PFSK-1 (cell line): ENCODE data around the gene GNAI3.

Experiments
- FOXP2 ChIP-seq: optimal IDR thresholded peaks from 2 replicates; pipeline ENCODE3; 2011; ENCODE audit warnings: borderline replicate concordance, control low read depth, inconsistent platforms; ENCODE audit not compliant: insufficient read depth; ENCODE audit errors: extremely low read length, extremely low read depth
- POLR2AphosphoS5 ChIP-seq: IDR thresholded peaks from 2 replicates; pipeline ENCODE4 v1.6.1; 2012; ENCODE audit warnings: low read depth, mild to moderate bottlenecking, control low read depth, low read length, moderate library complexity
- SIN3A ChIP-seq: IDR thresholded peaks from 2 replicates; pipeline ENCODE4 v1.6.1; 2012; ENCODE audit warnings: mild to moderate bottlenecking, low read length, moderate library complexity, borderline replicate concordance; ENCODE audit not compliant: insufficient read depth
- TAF1 ChIP-seq: IDR thresholded peaks from 2 replicates; pipeline ENCODE4 v1.6.1; 2012; ENCODE audit warnings: low read length, control low read depth, borderline replicate concordance; ENCODE audit not compliant: insufficient read depth
- TF ChIP-seq, protein P1 (sequence below), 2 experiments: IDR thresholded peaks; 2 replicates each; pipeline versions ENCODE4 v1.6.1 to v1.8.0; 2011 to 2012; ENCODE audit warnings: low read depth in 2 of 2, low read length in 2 of 2, control low read depth in 1 of 2, inconsistent platforms in 1 of 2, mild to moderate bottlenecking in 1 of 2, moderate library complexity in 1 of 2; ENCODE audit not compliant: insufficient read depth in 1 of 2

Gene GNAI3

DNA sequence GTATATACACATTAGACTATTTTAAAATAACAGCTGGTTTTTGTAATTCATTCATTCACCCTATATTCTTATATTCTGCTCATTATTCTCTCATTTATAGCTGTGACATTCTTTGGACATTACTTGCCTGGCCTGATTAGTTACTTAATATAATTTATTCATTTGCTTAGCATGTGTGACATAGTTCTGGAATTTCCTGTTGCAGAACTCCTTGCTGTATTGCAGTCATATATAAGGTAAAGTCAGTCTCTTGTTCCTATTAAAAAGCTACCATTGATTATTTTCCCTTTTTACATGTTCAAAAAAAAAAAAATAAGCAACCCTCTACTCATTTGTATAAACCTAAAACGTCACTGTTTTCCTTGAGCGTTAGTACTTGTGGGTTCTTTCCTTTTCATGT, 47.1 kb downstream of the GNAI3 start:
- TF ChIP-seq TAF1: no peak
- TF ChIP-seq, protein P1, sequence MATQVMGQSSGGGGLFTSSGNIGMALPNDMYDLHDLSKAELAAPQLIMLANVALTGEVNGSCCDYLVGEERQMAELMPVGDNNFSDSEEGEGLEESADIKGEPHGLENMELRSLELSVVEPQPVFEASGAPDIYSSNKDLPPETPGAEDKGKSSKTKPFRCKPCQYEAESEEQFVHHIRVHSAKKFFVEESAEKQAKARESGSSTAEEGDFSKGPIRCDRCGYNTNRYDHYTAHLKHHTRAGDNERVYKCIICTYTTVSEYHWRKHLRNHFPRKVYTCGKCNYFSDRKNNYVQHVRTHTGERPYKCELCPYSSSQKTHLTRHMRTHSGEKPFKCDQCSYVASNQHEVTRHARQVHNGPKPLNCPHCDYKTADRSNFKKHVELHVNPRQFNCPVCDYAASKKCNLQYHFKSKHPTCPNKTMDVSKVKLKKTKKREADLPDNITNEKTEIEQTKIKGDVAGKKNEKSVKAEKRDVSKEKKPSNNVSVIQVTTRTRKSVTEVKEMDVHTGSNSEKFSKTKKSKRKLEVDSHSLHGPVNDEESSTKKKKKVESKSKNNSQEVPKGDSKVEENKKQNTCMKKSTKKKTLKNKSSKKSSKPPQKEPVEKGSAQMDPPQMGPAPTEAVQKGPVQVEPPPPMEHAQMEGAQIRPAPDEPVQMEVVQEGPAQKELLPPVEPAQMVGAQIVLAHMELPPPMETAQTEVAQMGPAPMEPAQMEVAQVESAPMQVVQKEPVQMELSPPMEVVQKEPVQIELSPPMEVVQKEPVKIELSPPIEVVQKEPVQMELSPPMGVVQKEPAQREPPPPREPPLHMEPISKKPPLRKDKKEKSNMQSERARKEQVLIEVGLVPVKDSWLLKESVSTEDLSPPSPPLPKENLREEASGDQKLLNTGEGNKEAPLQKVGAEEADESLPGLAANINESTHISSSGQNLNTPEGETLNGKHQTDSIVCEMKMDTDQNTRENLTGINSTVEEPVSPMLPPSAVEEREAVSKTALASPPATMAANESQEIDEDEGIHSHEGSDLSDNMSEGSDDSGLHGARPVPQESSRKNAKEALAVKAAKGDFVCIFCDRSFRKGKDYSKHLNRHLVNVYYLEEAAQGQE (IDR thresholded peaks at IDR 0.05; ENCODE audit: insufficient read depth in 1 of 2, low read depth in 2 of 2, low read length in 2 of 2): no peak
- no peak for TF ChIP-seq SIN3A
- TF ChIP-seq FOXP2: no peak
- no peak for TF ChIP-seq POLR2AphosphoS5

GRCh38 chr1:109598156-109598555, 49.7 kb downstream of the GNAI3 start:
- TF ChIP-seq, protein P1 (IDR thresholded peaks at IDR 0.05; ENCODE audit: insufficient read depth in 1 of 2, low read depth in 2 of 2, low read length in 2 of 2): no peak
- TF ChIP-seq POLR2AphosphoS5: no peak
- TF ChIP-seq SIN3A: no peak
- no peak for TF ChIP-seq FOXP2
- TF ChIP-seq TAF1: no peak

DNA sequence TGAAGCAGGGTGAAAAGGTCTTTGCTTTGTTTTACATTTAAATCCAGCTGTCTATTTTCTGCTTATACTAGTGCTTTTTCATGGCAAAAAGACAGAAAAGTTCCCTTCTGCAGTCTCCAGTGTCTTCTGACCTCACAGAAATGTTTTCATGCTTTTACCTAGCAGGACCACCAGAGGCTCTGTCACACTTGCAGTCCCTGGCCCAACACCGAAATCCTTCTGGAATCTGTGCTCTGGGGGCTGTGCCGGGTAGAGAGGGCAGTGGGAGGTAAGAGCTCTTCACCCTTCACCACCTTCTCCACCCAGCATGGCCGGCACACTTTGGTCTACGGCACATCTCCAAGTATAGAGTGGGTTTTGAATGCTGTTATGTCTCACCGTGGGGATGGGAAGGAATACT, 50.2 kb downstream of the GNAI3 start:
- no peak for TF ChIP-seq SIN3A
- TF ChIP-seq TAF1: no peak
- TF ChIP-seq FOXP2: no peak
- TF ChIP-seq POLR2AphosphoS5: no peak
- TF ChIP-seq, protein P1 (IDR thresholded peaks at IDR 0.05; ENCODE audit: insufficient read depth in 1 of 2, low read depth in 2 of 2, low read length in 2 of 2): no peak

- TF ChIP-seq FOXP2 (no peak), SIN3A (no peak), TAF1 (no peak), POLR2AphosphoS5 (no peak)
- TF ChIP-seq, protein P1 (IDR thresholded peaks at IDR 0.05; ENCODE audit: insufficient read depth in 1 of 2, low read depth in 2 of 2, low read length in 2 of 2): no peak
These were observed 54.8 kb downstream of the GNAI3 start for GRCh38 chr1:109603229-109603628.

DNA sequence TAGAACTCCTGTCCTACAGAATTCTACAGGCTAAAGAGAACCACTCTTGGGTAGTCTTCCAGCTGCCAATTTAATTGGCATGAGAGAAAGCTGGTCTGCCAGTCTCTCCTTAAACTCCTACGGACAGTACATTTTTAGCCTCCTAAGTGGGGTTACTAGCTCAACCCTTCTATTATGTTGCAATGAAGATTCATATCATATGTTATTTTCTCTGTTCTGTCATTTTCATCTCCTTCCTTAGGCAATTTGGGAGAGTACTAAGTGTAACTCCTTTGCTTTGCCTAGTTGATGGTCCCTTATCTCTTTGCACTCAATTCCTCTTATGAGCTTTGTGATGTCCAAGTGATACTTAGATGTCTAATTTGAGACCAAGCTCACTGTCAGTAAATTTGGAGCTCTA, 57.0 kb downstream of the GNAI3 start:
- no peak for TF ChIP-seq POLR2AphosphoS5
- TF ChIP-seq, protein P1 (IDR thresholded peaks at IDR 0.05; ENCODE audit: insufficient read depth in 1 of 2, low read depth in 2 of 2, low read length in 2 of 2): no peak
- no peak for TF ChIP-seq FOXP2
